ENCODE measurements around the gene HDGFL2.

GRCh38 chr19:4528843-4529242, 56.7 kb downstream of the HDGFL2 start:
- TF ChIP-seq CTCF (IDR thresholded peaks at IDR 0.05; ENCODE audit: borderline replicate concordance, extremely low read depth, low read length, poor library complexity, severe bottlenecking) (no peak), EZH2 (IDR thresholded peaks at IDR 0.05; ENCODE audit: borderline replicate concordance, low read depth, low read length, severe bottlenecking) (no peak)
